ENCODE data around the gene WDR93.
"Not testable (repeated sequence)": the region's sequence is repeated elsewhere in the genome, so short reads cannot be mapped to it uniquely, and the experiment has no call there.

Gene WDR93

GRCh38 chr15:89777073-89777751 lies 86.6 kb downstream of the WDR93 start:
- no peaks in the 10 kb centered on the region for H3K27me3 ChIP-seq (ENCODE audit: control insufficient read depth in 1 of 2, insufficient read depth in 2 of 2, low read length in 2 of 2)
- no peaks in the 10 kb centered on the region for H3K36me3 ChIP-seq (ENCODE audit: control insufficient read depth in 1 of 2, insufficient read depth in 2 of 2, low read length in 2 of 2)
- no peak overlapping the region for H3K9ac ChIP-seq (ENCODE audit: low read depth in 1 of 2, low read length in 2 of 2)
- H3K4me3 ChIP-seq (ENCODE audit: low read depth in 1 of 2, low read length in 2 of 2), result peak overlapping the region in 1 of 2 donors; percentile 54
- H3K27ac ChIP-seq (ENCODE audit: low read depth, low read length), result no peak overlapping the region
- no peaks in the 10 kb centered on the region for H3K9me3 ChIP-seq (ENCODE audit: control insufficient read depth in 1 of 2, low read length in 2 of 2)
- H3K4me1 ChIP-seq (ENCODE audit: control insufficient read depth in 1 of 2, insufficient read depth in 2 of 2, low read length in 2 of 2), result peaks cover 15 to 26% of the 10 kb centered on the region in 2 donors

GRCh38 chr15:89777782-89778380 lies 87.3 kb downstream of the WDR93 start:
- H3K9ac ChIP-seq (ENCODE audit: low read depth in 1 of 2, low read length in 2 of 2), result no peak overlapping the region
- H3K27me3 ChIP-seq (ENCODE audit: control insufficient read depth in 1 of 2, insufficient read depth in 2 of 2, low read length in 2 of 2), result no peaks in the 10 kb centered on the region
- no peak overlapping the region for H3K4me3 ChIP-seq (ENCODE audit: low read depth in 1 of 2, low read length in 2 of 2)
- H3K9me3 ChIP-seq (ENCODE audit: control insufficient read depth in 1 of 2, low read length in 2 of 2), result no peaks in the 10 kb centered on the region
- no peak overlapping the region for H3K27ac ChIP-seq (ENCODE audit: low read depth, low read length)
- H3K4me1 ChIP-seq (ENCODE audit: control insufficient read depth in 1 of 2, insufficient read depth in 2 of 2, low read length in 2 of 2), result peaks cover 16 to 30% of the 10 kb centered on the region in 2 donors
- H3K36me3 ChIP-seq (ENCODE audit: control insufficient read depth in 1 of 2, insufficient read depth in 2 of 2, low read length in 2 of 2), result no peaks in the 10 kb centered on the region

GRCh38 chr15:89778861-89779260 lies 88.2 kb downstream of the WDR93 start:
- no peak overlapping the region for H3K4me3 ChIP-seq (ENCODE audit: low read depth in 1 of 2, low read length in 2 of 2)
- no peak overlapping the region for H3K27ac ChIP-seq (ENCODE audit: low read depth, low read length)
- H3K4me1 ChIP-seq (ENCODE audit: control insufficient read depth in 1 of 2, insufficient read depth in 2 of 2, low read length in 2 of 2), result peaks cover 22 to 38% of the 10 kb centered on the region in 2 donors
- H3K9ac ChIP-seq (ENCODE audit: low read depth in 1 of 2, low read length in 2 of 2), result no peak overlapping the region
- no peaks in the 10 kb centered on the region for H3K9me3 ChIP-seq (ENCODE audit: control insufficient read depth in 1 of 2, low read length in 2 of 2)
- no peaks in the 10 kb centered on the region for H3K36me3 ChIP-seq (ENCODE audit: control insufficient read depth in 1 of 2, insufficient read depth in 2 of 2, low read length in 2 of 2)
- H3K27me3 ChIP-seq (ENCODE audit: control insufficient read depth in 1 of 2, insufficient read depth in 2 of 2, low read length in 2 of 2), result no peaks in the 10 kb centered on the region

- Histone ChIP-seq H3K27ac (ENCODE audit: low read depth, low read length) (no peak overlapping the region), H3K9me3 (ENCODE audit: control insufficient read depth in 1 of 2, low read length in 2 of 2) (no peaks in the 10 kb centered on the region), H3K9ac (ENCODE audit: low read depth in 1 of 2, low read length in 2 of 2) (peak overlapping the region in 1 of 2 donors; percentile 28)
Observed at GRCh38 chr15:89780601-89781000, 90.0 kb downstream of the WDR93 start.

GRCh38 chr15:89781055-89781454 lies 90.4 kb downstream of the WDR93 start:
- Histone ChIP-seq H3K27ac (ENCODE audit: low read depth, low read length) (no peak overlapping the region), H3K4me3 (ENCODE audit: low read depth in 1 of 2, low read length in 2 of 2) (no peak overlapping the region), H3K27me3 (ENCODE audit: control insufficient read depth in 1 of 2, insufficient read depth in 2 of 2, low read length in 2 of 2) (no peaks in the 10 kb centered on the region), H3K36me3 (ENCODE audit: control insufficient read depth in 1 of 2, insufficient read depth in 2 of 2, low read length in 2 of 2) (peaks cover 7 to 9% of the 10 kb centered on the region in 2 donors), H3K9ac (ENCODE audit: low read depth in 1 of 2, low read length in 2 of 2) (peak overlapping the region in 1 of 2 donors; percentile 28), H3K9me3 (ENCODE audit: control insufficient read depth in 1 of 2, low read length in 2 of 2) (no peaks in the 10 kb centered on the region), H3K4me1 (ENCODE audit: control insufficient read depth in 1 of 2, insufficient read depth in 2 of 2, low read length in 2 of 2) (peaks cover 44 to 49% of the 10 kb centered on the region in 2 donors)

More at GRCh38 chr15:89780601-89781000, 90.0 kb downstream of the WDR93 start:
- Histone ChIP-seq H3K4me1 (ENCODE audit: control insufficient read depth in 1 of 2, insufficient read depth in 2 of 2, low read length in 2 of 2) (peaks cover 39 to 50% of the 10 kb centered on the region in 2 donors), H3K4me3 (ENCODE audit: low read depth in 1 of 2, low read length in 2 of 2) (no peak overlapping the region), H3K27me3 (ENCODE audit: control insufficient read depth in 1 of 2, insufficient read depth in 2 of 2, low read length in 2 of 2) (no peaks in the 10 kb centered on the region), H3K36me3 (ENCODE audit: control insufficient read depth in 1 of 2, insufficient read depth in 2 of 2, low read length in 2 of 2) (peaks cover 7 to 9% of the 10 kb centered on the region in 2 donors)

GRCh38 chr15:89781891-89782618 lies 91.4 kb downstream of the WDR93 start:
- H3K27ac ChIP-seq (ENCODE audit: low read depth, low read length), result no peak overlapping the region
- no peaks in the 10 kb centered on the region for H3K9me3 ChIP-seq (ENCODE audit: control insufficient read depth in 1 of 2, low read length in 2 of 2)
- H3K27me3 ChIP-seq (ENCODE audit: control insufficient read depth in 1 of 2, insufficient read depth in 2 of 2, low read length in 2 of 2), result no peaks in the 10 kb centered on the region
- H3K4me1 ChIP-seq (ENCODE audit: control insufficient read depth in 1 of 2, insufficient read depth in 2 of 2, low read length in 2 of 2), result peaks cover 45 to 51% of the 10 kb centered on the region in 2 donors
- no peak overlapping the region for H3K4me3 ChIP-seq (ENCODE audit: low read depth in 1 of 2, low read length in 2 of 2)
- peaks cover 11 to 13% of the 10 kb centered on the region in 2 donors for H3K36me3 ChIP-seq (ENCODE audit: control insufficient read depth in 1 of 2, insufficient read depth in 2 of 2, low read length in 2 of 2)
- no peak overlapping the region for H3K9ac ChIP-seq (ENCODE audit: low read depth in 1 of 2, low read length in 2 of 2)

GRCh38 chr15:89782619-89782950 lies 92.0 kb downstream of the WDR93 start:
- Histone ChIP-seq H3K36me3 (ENCODE audit: control insufficient read depth in 1 of 2, insufficient read depth in 2 of 2, low read length in 2 of 2) (peaks cover 13 to 14% of the 10 kb centered on the region in 2 donors), H3K4me1 (ENCODE audit: control insufficient read depth in 1 of 2, insufficient read depth in 2 of 2, low read length in 2 of 2) (peaks cover 45 to 51% of the 10 kb centered on the region in 2 donors)
- not testable (repeated sequence) for H3K4me3 ChIP-seq (ENCODE audit: low read depth in 1 of 2, low read length in 2 of 2); H3K9me3 ChIP-seq (ENCODE audit: control insufficient read depth in 1 of 2, low read length in 2 of 2); H3K27ac ChIP-seq (ENCODE audit: low read depth, low read length); H3K9ac ChIP-seq (ENCODE audit: low read depth in 1 of 2, low read length in 2 of 2); H3K27me3 ChIP-seq (ENCODE audit: control insufficient read depth in 1 of 2, insufficient read depth in 2 of 2, low read length in 2 of 2)

GRCh38 chr15:89783111-89783860 lies 92.7 kb downstream of the WDR93 start:
- no peak overlapping the region for H3K9ac ChIP-seq (ENCODE audit: low read depth in 1 of 2, low read length in 2 of 2)
- H3K4me1 ChIP-seq (ENCODE audit: control insufficient read depth in 1 of 2, insufficient read depth in 2 of 2, low read length in 2 of 2), result peaks cover 45 to 51% of the 10 kb centered on the region in 2 donors
- H3K27ac ChIP-seq (ENCODE audit: low read depth, low read length), result peak overlapping the region; percentile 25

GRCh38 chr15:89783861-89784685 lies 93.5 kb downstream of the WDR93 start:
- H3K9ac ChIP-seq (ENCODE audit: low read depth in 1 of 2, low read length in 2 of 2), result no peak overlapping the region
- H3K4me1 ChIP-seq (ENCODE audit: control insufficient read depth in 1 of 2, insufficient read depth in 2 of 2, low read length in 2 of 2), result peaks cover 45 to 51% of the 10 kb centered on the region in 2 donors
- peaks cover 0 to 2% of the 10 kb centered on the region in 2 donors for H3K9me3 ChIP-seq (ENCODE audit: control insufficient read depth in 1 of 2, low read length in 2 of 2)
- H3K36me3 ChIP-seq (ENCODE audit: control insufficient read depth in 1 of 2, insufficient read depth in 2 of 2, low read length in 2 of 2), result peaks cover 23 to 24% of the 10 kb centered on the region in 2 donors
- no peaks in the 10 kb centered on the region for H3K27me3 ChIP-seq (ENCODE audit: control insufficient read depth in 1 of 2, insufficient read depth in 2 of 2, low read length in 2 of 2)
- no peak overlapping the region for H3K4me3 ChIP-seq (ENCODE audit: low read depth in 1 of 2, low read length in 2 of 2)
- peak overlapping the region; percentile 25 for H3K27ac ChIP-seq (ENCODE audit: low read depth, low read length)

More at GRCh38 chr15:89783111-89783860, 92.7 kb downstream of the WDR93 start:
- Histone ChIP-seq H3K36me3 (ENCODE audit: control insufficient read depth in 1 of 2, insufficient read depth in 2 of 2, low read length in 2 of 2) (peaks cover 20 to 21% of the 10 kb centered on the region in 2 donors), H3K9me3 (ENCODE audit: control insufficient read depth in 1 of 2, low read length in 2 of 2) (peaks cover 0 to 2% of the 10 kb centered on the region in 2 donors), H3K27me3 (ENCODE audit: control insufficient read depth in 1 of 2, insufficient read depth in 2 of 2, low read length in 2 of 2) (no peaks in the 10 kb centered on the region), H3K4me3 (ENCODE audit: low read depth in 1 of 2, low read length in 2 of 2) (no peak overlapping the region)

Data from duodenal mucosa (tissue), 2 donors.